GM13976 (cell line): ENCODE results near the gene SULF2.

ENCODE experiments used
- DNase-seq: peaks from one replicate; pipeline ENCODE4 v3.0.0; 2012; ENCODE audit warnings: low spot score
- CTCF ChIP-seq: IDR thresholded peaks from 2 replicates; pipeline ENCODE4 v1.5.1; 2012; ENCODE audit warnings: borderline replicate concordance, mild to moderate bottlenecking; ENCODE audit not compliant: insufficient read depth; ENCODE audit errors: extremely low read depth, missing control alignments, control extremely low read depth
- in situ Hi-C: fragments of 300-500 bp; cut with MboI; formaldehyde crosslinking; loops from one replicate; pipeline ENCODE4 v1.12.0; 2022; ENCODE audit warnings: low sequenced_read_pairs, mixed read lengths, inconsistent platforms; ENCODE audit not compliant: unreplicated experiment

SULF2 gene

DNA sequence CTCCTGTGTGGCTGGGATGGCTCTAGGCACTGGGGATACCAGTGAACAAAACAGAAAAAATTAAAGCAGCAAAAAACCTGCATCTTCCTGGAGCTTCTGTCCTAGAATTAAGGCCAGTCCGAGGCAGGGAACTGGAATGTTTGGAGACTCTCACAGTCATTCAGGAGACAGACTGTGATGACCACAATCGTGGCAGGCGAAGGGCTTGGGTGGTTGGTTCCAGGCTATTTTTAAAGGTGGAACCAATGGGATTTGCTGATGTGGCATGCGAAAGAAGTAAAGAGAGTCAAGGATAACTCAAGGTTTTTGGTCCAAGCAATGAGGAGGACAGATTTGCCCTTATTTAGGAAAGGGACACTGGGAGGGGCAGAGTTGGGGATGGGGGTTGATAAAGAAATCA, 66.9 kb downstream of the SULF2 start:
- no peak for TF ChIP-seq CTCF
- DNase-seq: no peak
- in situ Hi-C loops: no loop called here

- TF ChIP-seq CTCF: no peak
- in situ Hi-C loops: no loop called here
- no peak for DNase-seq
These were observed 67.9 kb downstream of the SULF2 start for GRCh38 chr20:47717421-47717820.

DNA sequence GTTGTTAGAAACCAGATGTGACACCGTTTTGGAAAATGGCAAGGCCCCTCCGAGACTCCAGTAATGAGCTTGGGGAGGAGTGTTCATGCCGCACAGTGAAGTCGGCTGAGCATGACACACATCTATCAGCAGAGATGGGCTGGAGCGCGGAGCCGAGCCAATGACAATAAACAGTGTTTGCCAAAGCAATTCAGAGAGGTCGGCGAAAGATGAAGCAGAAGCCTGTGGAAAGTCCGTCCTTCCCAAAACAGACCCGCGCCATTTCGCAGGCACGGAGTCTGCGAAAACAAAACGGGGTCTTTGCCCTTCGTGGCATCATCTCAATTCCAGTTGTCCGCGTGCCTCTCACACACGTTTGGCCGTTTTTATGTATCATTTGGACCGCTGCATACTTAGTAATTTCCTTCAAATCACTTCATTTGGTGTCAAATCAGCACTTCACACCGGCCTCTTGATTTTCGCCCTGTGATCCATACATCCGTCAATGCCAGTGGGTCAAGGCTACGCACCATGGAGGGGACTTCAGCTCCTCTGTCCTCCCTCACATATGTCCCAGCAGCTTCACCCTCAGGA, 71.3 kb downstream of the SULF2 start:
- DNase-seq: no peak
- TF ChIP-seq CTCF: no peak
- in situ Hi-C loops: no loop called here

DNA sequence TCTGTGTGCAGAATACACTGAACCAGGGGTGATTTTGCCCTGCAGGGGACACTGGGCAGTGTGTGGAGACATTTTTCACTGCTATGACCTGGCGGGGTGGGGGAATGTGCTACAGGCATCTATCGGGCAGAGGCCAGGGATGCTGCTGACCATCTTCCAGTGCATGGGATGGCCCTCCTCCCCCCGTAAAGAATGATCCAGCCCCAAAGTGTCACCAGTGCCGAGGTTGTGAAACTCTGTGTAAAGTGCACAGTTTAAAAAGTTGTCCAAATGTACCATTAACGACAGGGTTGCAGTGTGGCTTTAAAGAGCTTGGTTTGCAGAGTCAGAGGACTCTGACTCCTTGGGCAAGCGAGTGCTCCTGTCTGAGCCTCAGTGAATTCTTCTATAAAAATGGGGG, 72.1 kb downstream of the SULF2 start:
- in situ Hi-C loops: no loop called here
- no peak for TF ChIP-seq CTCF
- no peak for DNase-seq

DNA sequence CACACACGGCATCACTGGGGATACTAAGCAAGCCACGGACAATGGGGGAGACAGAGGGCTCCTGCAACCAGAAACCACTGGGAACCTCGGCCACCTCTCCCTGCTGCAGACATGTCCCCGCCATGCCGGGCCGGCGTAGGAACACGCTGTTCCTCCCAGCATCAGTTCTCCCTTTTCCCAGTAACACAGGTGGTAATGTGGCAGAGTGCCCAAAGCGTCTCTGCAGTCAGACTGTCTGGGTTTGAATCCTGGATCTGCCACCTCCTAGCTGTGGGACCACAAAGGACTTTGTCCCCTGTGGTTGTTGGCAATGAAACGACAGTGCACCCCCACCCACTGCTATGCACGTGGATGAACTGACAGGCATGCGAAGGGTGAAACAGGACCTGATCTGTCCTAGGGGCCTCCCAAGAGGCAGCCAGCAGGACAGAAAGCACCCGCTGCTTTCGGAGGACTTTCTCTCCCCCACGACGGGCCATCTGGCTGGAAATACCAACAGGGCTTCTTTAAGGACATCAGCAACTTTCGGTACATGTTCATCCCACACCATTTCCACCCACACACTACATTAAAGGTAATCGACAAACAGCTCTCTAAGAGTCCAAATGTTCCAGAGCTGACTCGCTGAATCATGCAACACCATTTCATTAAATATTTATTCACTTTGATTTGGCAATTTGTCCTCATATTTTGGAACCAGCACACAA, 74.1 kb downstream of the SULF2 start:
- no peak for TF ChIP-seq CTCF
- DNase-seq: no peak
- in situ Hi-C loops: no loop called here

GRCh38 chr20:47710665-47711045, 74.6 kb downstream of the SULF2 start:
- in situ Hi-C loops: no loop called here
- no peak for DNase-seq
- no peak for TF ChIP-seq CTCF
